H1 (cell line): ENCODE measurements around the gene PPCDC. TPM values are rescaled to one million over a fixed set of nuclear protein-coding genes. Genes with fewer than 3 reads are reported as not detected.

ENCODE experiments used
- CTCF ChIA-PET: fragments of 300-600 bp; sonication (Branson Sonifier 250); formaldehyde crosslinking; loops from one replicate; lab custom pipeline; 2021; ENCODE audit not compliant: partially characterized antibody; lab: Charles Lee
- POLR2A ChIA-PET: fragments of 300-600 bp; sonication (Branson Sonifier 250); formaldehyde crosslinking; loops from one replicate; lab custom pipeline; 2021; ENCODE audit warnings: inconsistent platforms; ENCODE audit not compliant: partially characterized antibody; lab: Charles Lee
- DNase-seq, 2 experiments: peaks; one replicate each; pipeline versions ENCODE4 v3.0.0 to v3.0.0-alpha.2; 2010 to 2022; ENCODE audit warnings: low spot score in 2 of 2, low read depth in 1 of 2, mixed read lengths in 1 of 2
- FAIRE-seq: peaks from 2 replicates; lab custom pipeline; 2011; peaks lifted over from hg19 to GRCh38; lab: Jason Lieb, UNC
- H2AFZ ChIP-seq: 2 replicates; pipeline ENCODE4 v1.8.1; 2012; ENCODE audit warnings: low read length, inconsistent platforms
- H2AK5ac ChIP-seq: 2 replicates; pipeline ENCODE4 v1.6.1; 2013; ENCODE audit warnings: low read depth, low read length
- H2BK120ac ChIP-seq: replicated peaks from 2 replicates; pipeline ENCODE3; 2013; ENCODE audit warnings: low read depth, low read length, inconsistent platforms
- H2BK12ac ChIP-seq: 2 replicates; pipeline ENCODE4 v1.6.1; 2013; ENCODE audit warnings: low read depth, low read length
- H2BK15ac ChIP-seq: 2 replicates; pipeline ENCODE4 v1.6.1; 2013; ENCODE audit warnings: low read length
- H2BK20ac ChIP-seq: 2 replicates; pipeline ENCODE4 v1.6.1; 2013; ENCODE audit warnings: low read length
- H2BK5ac ChIP-seq: 2 replicates; pipeline ENCODE4 v1.6.1; 2013; ENCODE audit warnings: low read depth, low read length
- H3K14ac ChIP-seq: 2 replicates; pipeline ENCODE4 v1.6.1; 2013; ENCODE audit warnings: inconsistent platforms; ENCODE audit not compliant: insufficient read length
- H3K18ac ChIP-seq: 2 replicates; pipeline ENCODE4 v1.6.1; 2013; ENCODE audit warnings: low read length; ENCODE audit errors: extremely low read depth
- H3K23ac ChIP-seq: 2 replicates; pipeline ENCODE4 v1.6.1; 2013; ENCODE audit warnings: inconsistent platforms; ENCODE audit not compliant: insufficient read length
- H3K23me2 ChIP-seq: 2 replicates; pipeline ENCODE4 v1.6.1; 2013; ENCODE audit warnings: low read depth, low read length
- H3K27ac ChIP-seq: 2 replicates; pipeline ENCODE4 v1.6.1; 2011; ENCODE audit warnings: low read depth, low read length, inconsistent platforms
- H3K27me3 ChIP-seq, 4 experiments: replicated peaks in 1 of 4; 1 replicate in 1 of 4; 2 replicates in 3 of 4; pipeline versions ENCODE4 v1.6.1 to v1.8.1; 2011 to 2013; ENCODE audit warnings: low read length in 3 of 4, mild to moderate bottlenecking in 3 of 4, inconsistent platforms in 2 of 4, mixed read lengths in 2 of 4, moderate library complexity in 1 of 4; ENCODE audit not compliant: control insufficient read depth in 3 of 4, insufficient read depth in 3 of 4; ENCODE audit errors: extremely low read depth in 1 of 4
- H3K36me3 ChIP-seq, 4 experiments: 2 replicates each; pipeline versions ENCODE4 v1.6.1 to v1.8.1; 2011 to 2013; ENCODE audit warnings: mild to moderate bottlenecking in 4 of 4, low read length in 3 of 4, moderate library complexity in 2 of 4, control low read depth in 1 of 4, inconsistent platforms in 1 of 4; ENCODE audit not compliant: insufficient read depth in 4 of 4, control insufficient read depth in 2 of 4
- H3K4ac ChIP-seq: replicated peaks from 2 replicates; pipeline ENCODE3; 2013; ENCODE audit warnings: low read length, low read depth, mixed read lengths, inconsistent platforms; ENCODE audit not compliant: insufficient read length
- H3K4me1 ChIP-seq, 4 experiments: replicated peaks in 1 of 4; 1 replicate in 1 of 4; 2 replicates in 3 of 4; pipeline versions ENCODE4 v1.6.1 to v1.8.1; 2011 to 2013; ENCODE audit warnings: low read length in 3 of 4, inconsistent platforms in 2 of 4, mixed read lengths in 1 of 4; ENCODE audit not compliant: insufficient read depth in 4 of 4, control insufficient read depth in 3 of 4
- H3K4me2 ChIP-seq, 2 experiments: 2 replicates each; pipeline versions ENCODE4 v1.6.1 to v1.8.1; 2011 to 2013; ENCODE audit warnings: low read depth in 2 of 2, low read length in 2 of 2, control low read depth in 1 of 2, inconsistent platforms in 1 of 2, mild to moderate bottlenecking in 1 of 2; ENCODE audit not compliant: insufficient read depth in 1 of 2
- H3K4me3 ChIP-seq, 4 experiments: fragments of 200-600, 300-600 bp in 1 of 4; sonication (generic), shearing (Covaris generic), sonication (Bioruptor Twin) in 1 of 4; 2 replicates each; pipeline versions ENCODE4 v1.5.1 to v1.8.1; 2011 to 2016; ENCODE audit warnings: low read length in 4 of 4, low read depth in 3 of 4, control low read depth in 2 of 4, inconsistent platforms in 2 of 4, mild to moderate bottlenecking in 2 of 4, mixed read lengths in 1 of 4, moderate library complexity in 1 of 4; ENCODE audit not compliant: insufficient read depth in 2 of 4; ENCODE audit errors: extremely low read depth in 1 of 4
- H3K56ac ChIP-seq: replicated peaks from 2 replicates; pipeline ENCODE3; 2013; ENCODE audit warnings: low read depth, mild to moderate bottlenecking, mixed read lengths, low read length, inconsistent platforms; ENCODE audit not compliant: insufficient read length
- H3K79me1 ChIP-seq: 2 replicates; pipeline ENCODE4 v1.6.1; 2013; ENCODE audit warnings: low read depth, low read length, control low read depth
- H3K79me2 ChIP-seq, 2 experiments: 2 replicates each; pipeline versions ENCODE4 v1.6.1 to v1.8.1; 2012 to 2013; ENCODE audit warnings: low read length in 2 of 2, mild to moderate bottlenecking in 2 of 2, inconsistent platforms in 1 of 2; ENCODE audit not compliant: insufficient read depth in 2 of 2, control insufficient read depth in 1 of 2
- H3K9ac ChIP-seq, 4 experiments: replicated peaks in 1 of 4; 1 replicate in 1 of 4; 2 replicates in 3 of 4; pipeline versions ENCODE4 v1.6.1 to v1.8.1; 2011 to 2013; ENCODE audit warnings: low read depth in 3 of 4, low read length in 3 of 4, control low read depth in 2 of 4, mild to moderate bottlenecking in 2 of 4, moderate library complexity in 2 of 4, inconsistent platforms in 1 of 4; ENCODE audit errors: extremely low read depth in 1 of 4
- H3K9me3 ChIP-seq, 2 experiments: 2 replicates each; pipeline versions ENCODE4 v1.6.1 to v1.8.1; 2012 to 2013; ENCODE audit warnings: mild to moderate bottlenecking in 2 of 2, moderate library complexity in 2 of 2, control low read depth in 1 of 2, inconsistent platforms in 1 of 2, low read depth in 1 of 2, low read length in 1 of 2, mixed read lengths in 1 of 2; ENCODE audit not compliant: insufficient read depth in 2 of 2
- H4K20me1 ChIP-seq, 2 experiments: replicated peaks in 1 of 2; 2 replicates each; pipeline versions ENCODE3 to v1.8.1; 2011 to 2013; ENCODE audit warnings: inconsistent platforms in 2 of 2, low read length in 2 of 2, mild to moderate bottlenecking in 1 of 2; ENCODE audit not compliant: insufficient read depth in 2 of 2, control insufficient read depth in 1 of 2
- H4K5ac ChIP-seq: 2 replicates; pipeline ENCODE4 v1.6.1; 2013; ENCODE audit warnings: low read length, low read depth, mixed read lengths, inconsistent platforms; ENCODE audit not compliant: insufficient read length
- H4K8ac ChIP-seq: 2 replicates; pipeline ENCODE4 v1.8.0; 2013; ENCODE audit warnings: mild to moderate bottlenecking, moderate library complexity, low read length, inconsistent platforms; ENCODE audit not compliant: insufficient read depth; ENCODE audit errors: extremely low read depth
- H4K91ac ChIP-seq: replicated peaks from 2 replicates; pipeline ENCODE3; 2013; ENCODE audit warnings: low read length, mixed read lengths, inconsistent platforms; ENCODE audit not compliant: insufficient read length
- ASH2L ChIP-seq: fragments of 200-600, 300-600 bp; sonication (generic); IDR thresholded peaks from one replicate; pipeline ENCODE4 v1.7.1; 2017; ENCODE audit warnings: low read length
- CBX5 ChIP-seq: fragments of 300-800, 300-1000 bp; sonication (generic); IDR thresholded peaks from 2 replicates; pipeline ENCODE4 v1.7.1; 2016; ENCODE audit warnings: antibody characterized with exemption, low read length, low read depth
- EP300 ChIP-seq, 2 experiments: IDR thresholded peaks; 1 replicate in 1 of 2; 2 replicates in 1 of 2; pipeline ENCODE4 v1.6.1; 2011 to 2012; ENCODE audit warnings: low read depth in 2 of 2, low read length in 2 of 2, mild to moderate bottlenecking in 2 of 2, borderline replicate concordance in 1 of 2, inconsistent platforms in 1 of 2, moderate library complexity in 1 of 2
- GABPA ChIP-seq: IDR thresholded peaks from 2 replicates; pipeline ENCODE4 v1.6.1; 2011; ENCODE audit warnings: mild to moderate bottlenecking, low read length, moderate library complexity, borderline replicate concordance; ENCODE audit not compliant: insufficient read depth
- HDAC2 ChIP-seq, 2 experiments: fragments of 300-600 bp in 1 of 2; sonication (generic) in 1 of 2; IDR thresholded peaks; 2 replicates each; pipeline ENCODE4 v1.6.1; 2011 to 2012; ENCODE audit warnings: low read depth in 2 of 2, low read length in 2 of 2, mild to moderate bottlenecking in 2 of 2, moderate library complexity in 2 of 2, borderline replicate concordance in 1 of 2, inconsistent platforms in 1 of 2
- KDM4A ChIP-seq: IDR thresholded peaks from one replicate; pipeline ENCODE4 v1.7.1; 2012; ENCODE audit warnings: low read depth, mild to moderate bottlenecking, moderate library complexity, low read length, inconsistent platforms; ENCODE audit not compliant: severe bottlenecking
- NANOG ChIP-seq: IDR thresholded peaks from 2 replicates; pipeline ENCODE4 v1.6.1; 2011; ENCODE audit warnings: low read length, low read depth, mild to moderate bottlenecking, inconsistent platforms; ENCODE audit not compliant: insufficient read depth, poor library complexity, severe bottlenecking
- POU5F1 ChIP-seq: IDR thresholded peaks from 2 replicates; pipeline ENCODE4 v1.6.1; 2011; ENCODE audit warnings: low read depth, mild to moderate bottlenecking, low read length, moderate library complexity
- RBBP5 ChIP-seq: IDR thresholded peaks from 2 replicates; pipeline ENCODE4 v1.7.1; 2012; ENCODE audit warnings: low read depth, mild to moderate bottlenecking, inconsistent platforms, low read length, moderate library complexity, borderline replicate concordance
- SIRT6 ChIP-seq: IDR thresholded peaks from one replicate; pipeline ENCODE4 v1.7.1; 2012; ENCODE audit warnings: low read length, inconsistent platforms
- SP2 ChIP-seq: IDR thresholded peaks from 2 replicates; pipeline ENCODE4 v1.6.1; 2012; ENCODE audit warnings: mild to moderate bottlenecking, low read length, inconsistent platforms
- SUZ12 ChIP-seq: fragments of 200-600 bp; sonication (generic); IDR thresholded peaks from 2 replicates; pipeline ENCODE4 v1.6.1; 2012; ENCODE audit warnings: mild to moderate bottlenecking, inconsistent platforms, low read length, moderate library complexity, mixed read lengths
- TBP ChIP-seq: IDR thresholded peaks from 2 replicates; pipeline ENCODE4 v1.6.1; 2011; ENCODE audit warnings: low read depth, low read length, improper control_type of control experiment
- WGBS, 2 experiments: shearing (Covaris generic) in 1 of 2; methylation state at CpG; one replicate each; pipeline versions ENCODE4 v1.1.6 to v1.1.7; 2013 to 2015; ENCODE audit warnings: low lambda C conversion rate in 2 of 2, mixed read lengths in 2 of 2, inconsistent platforms in 1 of 2, low coverage in 1 of 2, missing lambda C conversion rate in 1 of 2; ENCODE audit not compliant: insufficient replicate concordance in 2 of 2, insufficient coverage in 1 of 2, insufficient read length in 1 of 2; ENCODE audit errors: extremely low coverage in 1 of 2, missing lambda C conversion rate in 1 of 2; 5-methylcytosine and 5-hydroxymethylcytosine counted together
- polyA plus RNA-seq, 7 experiments: library from polyadenylated mRNA; depleted of rRNA in 3 of 7; stranded (reverse) in 5 of 7; unstranded in 2 of 7; fragments of >200 nt in 5 of 7; fragments of 200-250 nt in 2 of 7; gene quantifications; 1 replicate in 5 of 7; 2 replicates in 1 of 7; 4 replicates in 1 of 7; pipeline versions ENCODE4 v1.2.1 to v1.2.3, GENCODE V29; 2011 to 2013; ENCODE audit warnings: missing spikeins in 2 of 7, mixed read lengths in 2 of 7
- total RNA-seq: library from RNA; stranded (reverse); fragmentation: NEBNext Ultra II Directional; extraction: Animal tissue kit (Norgen Biotek cat#: 25700); gene quantifications from 2 replicates; pipeline ENCODE4 v1.2.1, GENCODE V29; 2021

PPCDC gene
- total and polyA plus RNA-seq, 2 of the 8 experiments (the other 6 are each of a cell fraction or from before 2014, with no cell fraction given): 11.3 to 29.7 TPM

- POLR2A ChIA-PET: interaction anchor here (1.1 kb wide), 1 partner anchor 10 kb away, joined by 3 read pairs; no protein-coding TSS in a partner anchor
- no peak overlapping the region for H3K23ac ChIP-seq
- CTCF ChIA-PET: no interaction called here
- TF ChIP-seq SIRT6 (no peak), CBX5 (no peak), GABPA (no peak), TBP (no peak), KDM4A (no peak), EP300 (IDR thresholded peaks at IDR 0.05; ENCODE audit: borderline replicate concordance in 1 of 2, low read depth in 2 of 2, low read length in 2 of 2) (no peak), NANOG (no peak), ASH2L (no peak), SUZ12 (no peak), RBBP5 (no peak), HDAC2 (IDR thresholded peaks at IDR 0.05; ENCODE audit: borderline replicate concordance in 1 of 2, low read depth in 2 of 2, low read length in 2 of 2) (no peak), SP2 (no peak), POU5F1 (no peak)
These were observed 39.9 kb downstream of the PPCDC start for GRCh38 chr15:75063338-75063737.

More at GRCh38 chr15:75063338-75063737, 39.9 kb downstream of the PPCDC start:
- H3K9ac ChIP-seq: no peak overlapping the region
- H3K27ac ChIP-seq: no peak overlapping the region
- no peak overlapping the region for H4K91ac ChIP-seq
- no peak overlapping the region for H3K14ac ChIP-seq
- DNase-seq: no peak
- no peaks in the 10 kb centered on the region for H3K23me2 ChIP-seq
- H3K4ac ChIP-seq: no peak overlapping the region
- no peak overlapping the region for H4K8ac ChIP-seq
- no peak overlapping the region for H2BK12ac ChIP-seq
- H3K79me1 ChIP-seq: no peaks in the 10 kb centered on the region
- no peak overlapping the region for H2BK15ac ChIP-seq
- H4K20me1 ChIP-seq: no peaks in the 10 kb centered on the region
- H2AK5ac ChIP-seq: no peak overlapping the region
- no peak overlapping the region for H2BK120ac ChIP-seq
- H3K9me3 ChIP-seq: peaks cover 0 to 7% of the 10 kb centered on the region in 2 experiments; a peak in 2 of 4 replicates
- no peak overlapping the region for H3K56ac ChIP-seq
- H3K27me3 ChIP-seq: no peaks in the 10 kb centered on the region; a peak in 1 of 7 replicates
- no peaks in the 10 kb centered on the region for H3K79me2 ChIP-seq
- no peaks in the 10 kb centered on the region for H3K36me3 ChIP-seq
- WGBS, 2 experiments: 86% methylated on average over 4 of the region's 4 CpGs; no CpG with 5 or more reads in 1 of the 2 experiments
- H2BK5ac ChIP-seq: no peak overlapping the region
- no peak overlapping the region for H3K4me2 ChIP-seq
- no peaks in the 10 kb centered on the region; a peak in 2 of 7 replicates for H3K4me1 ChIP-seq
- no peak overlapping the region for H3K18ac ChIP-seq
- no peak overlapping the region for H3K4me3 ChIP-seq
- no peak overlapping the region for H2AFZ ChIP-seq
- no peak for FAIRE-seq
- no peak overlapping the region for H4K5ac ChIP-seq
- H2BK20ac ChIP-seq: no peak overlapping the region
